Activated T-cell treated with anti-CD3 and anti-CD28 coated beads for 48 hours (primary cell): ENCODE data around the gene MYL1.

ENCODE experiments used
- DNase-seq: peaks from one replicate; pipeline ENCODE4 v3.0.0-alpha.2; 2020; ENCODE audit warnings: low read depth

Gene MYL1

DNA sequence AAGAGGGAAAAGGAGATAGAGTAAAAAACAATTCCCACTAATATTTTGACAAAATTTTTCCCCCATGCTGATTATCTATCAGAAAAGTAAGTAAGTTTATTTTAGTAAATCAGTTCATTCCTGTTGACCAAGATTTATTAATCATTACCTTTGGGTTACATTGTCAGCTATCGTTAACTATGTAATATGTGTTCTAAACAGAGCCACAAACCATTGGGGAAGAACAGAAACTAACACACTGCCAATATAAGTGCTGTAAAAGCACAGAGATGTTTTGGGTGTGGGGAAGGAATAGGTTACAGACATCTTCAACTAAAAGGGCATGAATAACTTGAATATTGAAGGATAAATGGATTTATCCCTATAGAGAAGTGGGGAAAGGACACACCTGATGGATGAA lies 47.3 kb downstream of the MYL1 start:
- no peak for DNase-seq

DNA sequence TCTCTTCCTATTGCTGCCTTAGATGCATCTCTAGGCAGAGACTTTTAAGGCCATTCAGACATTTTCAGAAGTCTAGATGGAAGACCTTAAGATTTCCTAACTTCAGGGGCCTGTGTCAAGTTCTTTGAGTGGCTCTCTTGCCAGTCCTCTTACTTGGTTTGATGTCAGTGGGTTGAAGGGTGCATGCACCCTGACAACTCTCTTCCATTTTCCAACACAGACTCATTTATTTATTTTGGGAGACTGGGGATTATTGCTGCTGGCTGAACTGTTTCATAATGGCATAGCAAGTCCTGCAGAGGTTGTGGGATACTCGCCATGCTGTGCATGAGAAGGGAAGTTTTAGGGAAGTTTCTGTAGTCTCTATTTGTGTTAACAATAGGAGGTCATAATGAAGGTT lies 50.7 kb downstream of the MYL1 start:
- no peak for DNase-seq

DNA sequence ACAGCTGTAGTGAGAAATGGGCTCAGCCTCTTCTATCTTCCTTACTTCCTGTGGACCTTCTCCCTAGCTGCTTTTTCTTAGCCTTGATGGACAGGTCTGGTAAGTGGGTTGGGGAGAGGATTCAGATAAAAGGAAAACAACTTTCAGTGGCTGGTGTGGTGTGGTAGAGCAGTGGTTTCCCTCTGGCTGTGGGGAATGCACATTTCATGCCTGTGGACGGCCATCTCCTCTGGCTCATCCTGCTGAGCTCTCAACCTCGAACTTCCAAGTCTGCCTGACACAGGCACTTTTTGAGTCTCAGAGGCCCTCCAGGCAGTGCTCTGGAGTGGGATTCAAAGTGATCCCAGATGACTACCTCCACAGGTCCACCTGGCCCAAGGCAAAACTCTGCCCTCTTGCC lies 51.1 kb downstream of the MYL1 start:
- no peak for DNase-seq

DNA sequence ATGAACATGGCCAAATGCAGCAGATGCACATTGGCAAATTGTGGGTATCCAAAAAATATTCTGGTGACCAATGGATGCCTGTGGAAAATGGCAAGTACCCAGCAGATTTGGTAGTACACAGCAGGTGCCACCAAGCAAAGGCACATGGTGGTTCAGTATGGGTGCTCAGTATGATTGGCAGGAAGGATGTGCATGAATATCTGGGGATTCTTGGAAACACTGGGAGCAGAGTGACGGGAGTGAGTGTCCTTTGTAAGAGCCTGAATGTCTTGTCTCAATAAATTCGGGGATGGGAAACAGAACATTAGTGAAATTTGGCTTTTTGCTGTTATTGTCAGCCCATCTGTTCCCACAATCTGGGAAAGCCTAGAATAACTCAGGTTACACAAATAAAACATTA lies 52.9 kb downstream of the MYL1 start:
- no peak for DNase-seq

DNA sequence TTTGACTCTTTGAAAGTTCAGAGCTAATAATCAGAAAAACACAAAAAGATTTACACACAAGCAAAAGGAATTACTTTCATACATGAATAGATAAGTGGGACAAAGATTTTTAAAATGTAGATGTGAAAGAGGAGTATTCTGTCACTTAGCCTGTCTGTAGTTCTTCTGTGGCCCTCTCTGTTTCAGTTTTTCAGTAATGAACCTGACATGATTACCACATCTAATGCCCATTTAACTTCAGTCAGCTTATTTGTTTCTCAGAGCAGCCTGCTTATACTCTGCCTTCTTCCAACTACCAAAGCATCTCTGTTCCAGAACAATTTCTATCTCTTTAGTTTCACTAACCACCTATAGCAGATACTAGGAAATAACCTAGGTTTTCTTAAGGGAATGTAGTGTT lies 55.3 kb downstream of the MYL1 start:
- no peak for DNase-seq

DNA sequence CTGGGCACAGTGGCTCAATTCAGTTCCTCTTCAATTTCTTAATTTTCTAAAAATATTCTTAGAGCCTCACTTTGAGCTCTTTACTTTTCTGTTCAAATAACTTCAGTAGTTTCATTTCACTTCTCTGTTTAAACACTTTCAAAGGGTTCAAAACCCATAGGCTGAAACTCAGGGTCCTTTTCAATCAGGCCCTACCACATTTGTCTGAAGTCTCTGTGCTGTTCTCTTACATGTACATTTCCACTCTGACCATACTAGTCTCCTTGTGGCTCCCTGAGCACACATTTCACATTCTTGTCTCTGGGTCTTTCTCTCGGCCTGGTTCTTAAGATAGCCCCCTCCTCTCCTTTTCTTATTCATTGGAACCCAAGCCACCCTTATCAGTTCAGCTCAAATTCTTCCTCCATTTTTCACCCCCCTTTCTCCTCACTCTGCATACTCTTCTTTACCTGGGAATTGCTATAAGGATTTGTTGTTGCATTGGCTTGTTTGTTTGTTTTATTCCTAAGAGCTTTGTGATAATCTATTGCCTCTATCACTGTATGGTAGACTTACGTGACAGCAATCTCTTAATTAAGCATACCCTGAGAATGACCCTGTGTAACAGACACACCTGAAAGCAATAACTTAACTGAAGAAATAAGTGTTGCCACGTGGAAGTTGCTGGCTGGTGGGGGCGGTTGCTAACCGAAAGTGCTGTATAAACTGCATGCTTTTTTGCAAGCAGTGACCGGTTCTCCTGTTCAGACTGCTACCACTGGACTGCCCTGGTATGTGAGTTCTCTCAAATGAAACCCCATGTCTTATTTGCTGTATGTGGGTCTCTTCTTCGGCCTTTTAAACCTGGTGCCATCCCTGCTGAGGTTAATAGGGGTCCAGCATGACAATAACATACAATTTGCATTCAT lies 62.0 kb downstream of the MYL1 start:
- no peak for DNase-seq

- DNase-seq = no peak
These were observed 64.4 kb downstream of the MYL1 start for GRCh38 chr2:210250622-210251021.
